WERI-Rb-1 (cell line): ENCODE measurements around the gene ALMS1.

Source experiments
- DNase-seq: peaks from one replicate; pipeline ENCODE4 v3.0.0-alpha.2; 2020
- H3K27ac ChIP-seq: fragments of 250-450 bp; sonication (Bioruptor Pico); 2 replicates; pipeline ENCODE4 v1.5.1; 2020; ENCODE audit warnings: mild to moderate bottlenecking, moderate library complexity
- H3K27me3 ChIP-seq: fragments of 250-450 bp; sonication (Bioruptor Pico); 2 replicates; pipeline ENCODE4 v1.5.1; 2021; ENCODE audit warnings: mild to moderate bottlenecking, low read depth, moderate library complexity; ENCODE audit not compliant: insufficient read depth, severe bottlenecking
- H3K36me3 ChIP-seq: fragments of 250-450 bp; sonication (Bioruptor Pico); 2 replicates; pipeline ENCODE4 v1.5.1; 2020; ENCODE audit warnings: mild to moderate bottlenecking, moderate library complexity
- H3K4me3 ChIP-seq: 2 replicates; pipeline ENCODE4 v1.5.1; 2011; ENCODE audit warnings: low read depth, mild to moderate bottlenecking, control low read depth, low read length
- H3K9me3 ChIP-seq: fragments of 250-450 bp; sonication (Bioruptor Pico); 2 replicates; pipeline ENCODE4 v1.5.1; 2021; ENCODE audit warnings: mild to moderate bottlenecking, moderate library complexity; ENCODE audit not compliant: severe bottlenecking
- CTCF ChIP-seq: IDR thresholded peaks from 2 replicates; pipeline ENCODE4 v1.5.1; 2011; ENCODE audit warnings: low read depth, mild to moderate bottlenecking, control low read depth, inconsistent platforms, low read length

ALMS1 gene

GRCh38 chr2:73406996-73407395, 21.4 kb downstream of the ALMS1 start:
- Histone ChIP-seq H3K4me3 (no peak overlapping the region), H3K27ac (no peak overlapping the region), H3K9me3 (peaks cover 9% of the 10 kb centered on the region), H3K36me3 (peaks cover 12% of the 10 kb centered on the region), H3K27me3 (no peaks in the 10 kb centered on the region)
- DNase-seq: peak; percentile 64
- TF ChIP-seq CTCF: no peak

DNA sequence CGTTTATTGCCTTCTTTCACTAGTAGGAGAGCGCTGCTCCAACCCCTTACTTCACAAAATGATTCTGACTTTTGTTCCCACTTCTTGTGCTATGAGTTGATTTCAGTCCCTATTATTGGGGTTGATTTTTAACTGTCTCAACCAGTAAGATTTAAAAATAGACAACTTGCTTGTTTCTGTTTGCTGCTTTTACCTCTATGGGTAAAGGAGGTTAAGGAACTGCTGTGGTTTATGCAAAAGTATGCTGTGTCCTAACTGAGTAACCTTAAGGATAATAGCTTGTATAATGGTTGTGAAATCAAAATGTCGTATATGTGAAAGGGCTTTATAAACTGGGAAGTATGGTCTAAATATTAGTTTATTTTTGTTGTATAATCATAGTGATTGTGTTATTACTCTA, 22.6 kb downstream of the ALMS1 start:
- Histone ChIP-seq H3K4me3 (no peak overlapping the region), H3K36me3 (peaks cover 12% of the 10 kb centered on the region), H3K27ac (no peak overlapping the region), H3K27me3 (no peaks in the 10 kb centered on the region), H3K9me3 (peaks cover 9% of the 10 kb centered on the region)
- no peak for TF ChIP-seq CTCF
- DNase-seq: no peak

DNA sequence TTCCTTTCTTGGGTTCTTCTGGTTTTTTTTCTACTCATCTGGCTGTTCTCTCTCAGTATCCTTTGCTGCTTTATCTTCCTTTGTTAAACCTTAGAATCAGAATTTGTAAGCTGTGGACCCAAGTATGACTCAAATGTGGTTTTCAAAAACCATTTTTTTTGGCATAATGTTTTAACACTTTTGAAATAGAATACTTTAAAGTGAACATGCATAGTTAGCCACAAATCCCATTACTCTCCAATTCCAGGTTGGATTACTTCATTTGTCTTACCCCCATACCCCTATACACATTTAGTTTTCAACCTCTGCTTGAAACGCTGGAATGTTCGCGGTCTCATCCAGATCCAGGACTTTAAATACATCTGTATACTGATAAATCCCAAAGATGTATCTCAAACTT, 29.1 kb downstream of the ALMS1 start:
- DNase-seq: no peak
- no peak for TF ChIP-seq CTCF
- no peaks in the 10 kb centered on the region for H3K9me3 ChIP-seq

GRCh38 chr2:73415906-73416305, 30.3 kb downstream of the ALMS1 start:
- no peaks in the 10 kb centered on the region for H3K9me3 ChIP-seq
- DNase-seq: no peak
- no peak for TF ChIP-seq CTCF
- H3K4me3 ChIP-seq: no peak overlapping the region
- H3K27me3 ChIP-seq: no peaks in the 10 kb centered on the region
- H3K36me3 ChIP-seq: peaks cover 20% of the 10 kb centered on the region
- H3K27ac ChIP-seq: no peak overlapping the region

More for the DNA sequence above, 29.1 kb downstream of the ALMS1 start:
- no peak overlapping the region for H3K27ac ChIP-seq
- H3K36me3 ChIP-seq: peaks cover 16% of the 10 kb centered on the region
- no peak overlapping the region for H3K4me3 ChIP-seq
- no peaks in the 10 kb centered on the region for H3K27me3 ChIP-seq

DNA sequence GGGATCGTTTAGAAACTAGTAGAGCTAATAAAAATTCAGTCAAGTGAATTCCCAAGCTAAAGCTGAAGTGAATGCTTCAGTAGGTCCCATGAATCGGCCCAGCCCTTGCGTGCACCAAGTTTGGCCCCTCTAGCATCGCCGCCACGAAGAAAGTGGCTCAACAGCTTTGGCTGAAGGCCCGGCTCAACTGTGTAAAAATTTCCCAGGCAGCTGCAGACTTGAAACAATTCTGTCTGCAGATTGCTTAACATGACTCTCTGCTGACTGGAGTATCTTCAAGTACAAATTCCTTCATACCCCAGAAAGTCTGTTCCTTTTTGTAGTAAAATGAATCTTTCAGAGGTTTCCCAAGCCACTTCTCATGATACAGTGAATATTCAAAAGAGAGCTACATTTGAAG, 32.7 kb downstream of the ALMS1 start:
- DNase-seq: no peak

More for the DNA sequence above, 32.7 kb downstream of the ALMS1 start:
- Histone ChIP-seq H3K27ac (no peak overlapping the region), H3K27me3 (no peaks in the 10 kb centered on the region), H3K36me3 (peaks cover 29% of the 10 kb centered on the region), H3K9me3 (no peaks in the 10 kb centered on the region), H3K4me3 (no peak overlapping the region)
- no peak for TF ChIP-seq CTCF
